IMR-90 (cell line): ENCODE data around the gene COL18A1. TPM values are rescaled to one million over a fixed set of nuclear protein-coding genes. Genes with fewer than 3 reads are reported as not detected.

Experiments used
- ATAC-seq: fragments of 200-7000 bp; cut with Tn5 transposase; 2 replicates; pipeline ENCODE4 v1.9.1; 2020; ENCODE audit warnings: low read depth, mild to moderate bottlenecking, moderate library complexity
- BruUV-seq: library from RNA; stranded (reverse); fragments of 400-500 nt; replicated peaks from 2 replicates; lab custom pipeline; 2021; lab: Mats Ljungman, UMichigan
- CTCF ChIA-PET: fragments of 300-600 bp; formaldehyde crosslinking; extraction: SDS; loops from one replicate; lab custom pipeline; 2021; ENCODE audit warnings: antibody characterized with exemption; lab: Yijun Ruan, JAX
- POLR2A ChIA-PET: fragments of 300-600 bp; sonication (Branson Sonifier 250); formaldehyde crosslinking; loops from one replicate; lab custom pipeline; 2022; ENCODE audit warnings: antibody characterized with exemption; ENCODE audit not compliant: unreplicated experiment; lab: Charles Lee
- DNase-seq: peaks from one replicate; pipeline ENCODE4 v3.0.0; 2013
- H2AFZ ChIP-seq: replicated peaks from 2 replicates; pipeline ENCODE3; 2013; ENCODE audit warnings: low read length, mild to moderate bottlenecking; ENCODE audit not compliant: poor library complexity
- H2AK5ac ChIP-seq: 2 replicates; pipeline ENCODE4 v1.6.1; 2013; ENCODE audit warnings: low read depth, low read length, inconsistent platforms
- H2AK9ac ChIP-seq: replicated peaks from 2 replicates; pipeline ENCODE3; 2013; ENCODE audit warnings: mild to moderate bottlenecking, low read depth, low read length, moderate library complexity; ENCODE audit not compliant: poor library complexity
- H2BK120ac ChIP-seq: 2 replicates; pipeline ENCODE4 v1.6.1; 2013; ENCODE audit warnings: low read depth, low read length, inconsistent platforms
- H2BK15ac ChIP-seq: 3 replicates; pipeline ENCODE4 v1.6.1; 2013; ENCODE audit warnings: low read depth, low read length, inconsistent platforms
- H2BK20ac ChIP-seq: 2 replicates; pipeline ENCODE4 v1.6.1; 2013; ENCODE audit warnings: low read depth, mild to moderate bottlenecking, inconsistent platforms, low read length, moderate library complexity
- H2BK5ac ChIP-seq: 2 replicates; pipeline ENCODE4 v1.6.1; 2013; ENCODE audit warnings: mild to moderate bottlenecking, low read depth, low read length, inconsistent platforms; ENCODE audit not compliant: poor library complexity, severe bottlenecking
- H3K14ac ChIP-seq: replicated peaks from 2 replicates; pipeline ENCODE4 v1.6.1; 2013; ENCODE audit warnings: low read depth, low read length, inconsistent platforms
- H3K18ac ChIP-seq: 2 replicates; pipeline ENCODE4 v1.6.1; 2013; ENCODE audit warnings: low read depth, low read length, control low read depth
- H3K23ac ChIP-seq: 2 replicates; pipeline ENCODE4 v1.6.1; 2013; ENCODE audit warnings: low read depth, low read length, inconsistent platforms
- H3K27ac ChIP-seq: 2 replicates; pipeline ENCODE4 v1.5.1; 2013; ENCODE audit warnings: mild to moderate bottlenecking, control low read depth, low read length; ENCODE audit not compliant: insufficient read depth
- H3K27me3 ChIP-seq: 2 replicates; pipeline ENCODE4 v1.6.1; 2013; ENCODE audit warnings: low read length; ENCODE audit not compliant: control insufficient read depth, insufficient read depth
- H3K36me3 ChIP-seq: 2 replicates; pipeline ENCODE4 v1.6.1; 2013; ENCODE audit warnings: low read length, mixed read lengths; ENCODE audit not compliant: control insufficient read depth, insufficient read depth
- H3K4ac ChIP-seq: 2 replicates; pipeline ENCODE4 v1.6.1; 2013; ENCODE audit warnings: low read depth, low read length, inconsistent platforms
- H3K4me1 ChIP-seq: 2 replicates; pipeline ENCODE4 v1.6.1; 2013; ENCODE audit warnings: low read length, mixed read lengths; ENCODE audit not compliant: control insufficient read depth, insufficient read depth
- H3K4me2 ChIP-seq: 2 replicates; pipeline ENCODE4 v1.6.1; 2013; ENCODE audit warnings: low read depth, mild to moderate bottlenecking, control low read depth, low read length, moderate library complexity
- H3K4me3 ChIP-seq: 2 replicates; pipeline ENCODE4 v1.5.1; 2013; ENCODE audit warnings: low read depth, mild to moderate bottlenecking, control low read depth, low read length, moderate library complexity; ENCODE audit not compliant: insufficient read depth
- H3K56ac ChIP-seq: 2 replicates; pipeline ENCODE4 v1.6.1; 2013; ENCODE audit warnings: low read length, inconsistent platforms; ENCODE audit not compliant: insufficient read depth; ENCODE audit errors: extremely low read depth
- H3K79me1 ChIP-seq, 2 experiments: 2 replicates each; pipeline ENCODE4 v1.6.1; 2013; ENCODE audit warnings: low read length in 2 of 2, inconsistent platforms in 1 of 2, low read depth in 1 of 2
- H3K9ac ChIP-seq: 2 replicates; pipeline ENCODE4 v1.6.1; 2013; ENCODE audit warnings: low read depth, low read length, control low read depth
- H3K9me1 ChIP-seq: 2 replicates; pipeline ENCODE4 v1.6.1; 2013; ENCODE audit warnings: low read length, inconsistent platforms; ENCODE audit not compliant: insufficient read depth
- H3K9me3 ChIP-seq: 2 replicates; pipeline ENCODE4 v1.6.1; 2013; ENCODE audit warnings: low read length; ENCODE audit not compliant: control insufficient read depth, insufficient read depth
- H4K20me1 ChIP-seq: 2 replicates; pipeline ENCODE4 v1.6.1; 2013; ENCODE audit warnings: low read length, inconsistent platforms; ENCODE audit not compliant: insufficient read depth
- H4K5ac ChIP-seq: 2 replicates; pipeline ENCODE4 v1.6.1; 2013; ENCODE audit warnings: mild to moderate bottlenecking, low read depth, low read length, control low read depth
- H4K8ac ChIP-seq, 2 experiments: 2 replicates each; pipeline ENCODE4 v1.6.1; 2013; ENCODE audit warnings: low read depth in 2 of 2, low read length in 2 of 2, control low read depth in 1 of 2, inconsistent platforms in 1 of 2
- H4K91ac ChIP-seq: 2 replicates; pipeline ENCODE4 v1.6.1; 2013; ENCODE audit warnings: low read depth, low read length, inconsistent platforms; ENCODE audit not compliant: insufficient read depth
- BHLHE40 ChIP-seq: fragments of 150-350 bp; IDR thresholded peaks from 2 replicates; pipeline ENCODE4 v1.6.1; 2016; ENCODE audit warnings: mild to moderate bottlenecking, low read depth, low read length
- CEBPB ChIP-seq: IDR thresholded peaks from 2 replicates; pipeline ENCODE4 v1.6.1; 2012; ENCODE audit warnings: low read depth, low read length, improper control_type of control experiment
- CHD1 ChIP-seq: IDR thresholded peaks from 2 replicates; pipeline ENCODE4 v1.6.1; 2012; ENCODE audit warnings: low read depth, low read length, improper control_type of control experiment
- ELK1 ChIP-seq: fragments of 150-350 bp; IDR thresholded peaks from 2 replicates; pipeline ENCODE4 v1.6.1; 2016; ENCODE audit warnings: low read depth, mild to moderate bottlenecking, low read length, moderate library complexity, borderline replicate concordance
- FOS ChIP-seq: fragments of 150-350 bp; IDR thresholded peaks from 2 replicates; pipeline ENCODE4 v1.6.1; 2016; ENCODE audit warnings: low read depth, low read length
- MAFK ChIP-seq: IDR thresholded peaks from 2 replicates; pipeline ENCODE4 v1.6.1; 2012; ENCODE audit warnings: low read depth, low read length, improper control_type of control experiment
- MAZ ChIP-seq: IDR thresholded peaks from 2 replicates; pipeline ENCODE4 v1.6.1; 2012; ENCODE audit warnings: low read depth, mild to moderate bottlenecking, low read length, improper control_type of control experiment, moderate library complexity, borderline replicate concordance
- MXI1 ChIP-seq: IDR thresholded peaks from 2 replicates; pipeline ENCODE4 v1.6.1; 2012; ENCODE audit warnings: low read depth, mild to moderate bottlenecking, low read length, moderate library complexity, borderline replicate concordance
- NFE2L2 ChIP-seq: fragments of 150-350 bp; IDR thresholded peaks from 2 replicates; pipeline ENCODE4 v1.6.1; 2016; ENCODE audit warnings: low read depth, mild to moderate bottlenecking, low read length
- POLR2A ChIP-seq: IDR thresholded peaks from 2 replicates; pipeline ENCODE4 v1.6.1; 2012; ENCODE audit warnings: mild to moderate bottlenecking, low read depth, low read length
- RAD21 ChIP-seq: IDR thresholded peaks from 2 replicates; pipeline ENCODE4 v1.6.1; 2012; ENCODE audit warnings: low read length, improper control_type of control experiment
- RCOR1 ChIP-seq: IDR thresholded peaks from 2 replicates; pipeline ENCODE4 v1.6.1; 2012; ENCODE audit warnings: mild to moderate bottlenecking, low read length, improper control_type of control experiment; ENCODE audit not compliant: insufficient replicate concordance
- RFX5 ChIP-seq: IDR thresholded peaks from 2 replicates; pipeline ENCODE4 v1.8.0; 2012; ENCODE audit warnings: low read depth, mild to moderate bottlenecking, low read length, moderate library complexity
- SMC3 ChIP-seq: fragments of 150-350 bp; IDR thresholded peaks from 2 replicates; pipeline ENCODE4 v1.6.1; 2016; ENCODE audit warnings: low read depth, mild to moderate bottlenecking, antibody characterized with exemption, low read length, moderate library complexity
- USF2 ChIP-seq: fragments of 150-350 bp; IDR thresholded peaks from 2 replicates; pipeline ENCODE4 v1.6.1; 2017; ENCODE audit warnings: mild to moderate bottlenecking, antibody characterized with exemption, low read length, low read depth
- WGBS, 2 experiments: methylation state at CpG; one replicate each; pipeline versions ENCODE4 v1.1.5 to v1.1.7; 2013; ENCODE audit warnings: missing lambda C conversion rate in 2 of 2; ENCODE audit not compliant: insufficient read length in 1 of 2; ENCODE audit errors: extremely low coverage in 2 of 2; 5-methylcytosine and 5-hydroxymethylcytosine counted together
- dilution Hi-C: fragments of 300-500 bp; cut with HindIII; formaldehyde crosslinking; loops from one replicate; pipeline ENCODE4 v1.14.3; 2018; ENCODE audit warnings: low sequenced_read_pairs; ENCODE audit not compliant: unreplicated experiment
- in situ Hi-C: fragments of 300-500 bp; cut with MboI; formaldehyde crosslinking; loops from 3 replicates; pipeline ENCODE4 v1.14.3; 2019; ENCODE audit warnings: low sequenced_read_pairs, inconsistent platforms, mixed read lengths
- intact Hi-C: fragments of 100-400 bp; cut with micrococcal nuclease; formaldehyde crosslinking; loops from 2 replicates; pipeline ENCODE4 v1.10.0; 2022
- polyA plus RNA-seq, 3 experiments: library from polyadenylated mRNA; depleted of rRNA; stranded (reverse); fragments of >200 nt; gene quantifications; 2 replicates each; pipeline ENCODE4 v1.2.3, GENCODE V29; 2012; ENCODE audit warnings: low replicate concordance in 1 of 3
- total RNA-seq: library from RNA; depleted of rRNA; stranded (reverse); fragments of >200 nt; gene quantifications from 2 replicates; pipeline ENCODE4 v1.2.3, GENCODE V29; 2012

Gene COL18A1
- total and polyA plus RNA-seq, 2 of the 4 experiments (the other 2 are of a cell fraction) = 4.3 to 46.7 TPM

GRCh38 chr21:45371655-45372054 lies 33.3 kb upstream of the COL18A1 start:
- BruUV-seq = no TSS peak
- no peaks in the 10 kb centered on the region for H3K27me3 ChIP-seq
- peak overlapping the region; percentile 74 for H2AK5ac ChIP-seq
- H3K27ac ChIP-seq = no peak overlapping the region
- peak overlapping the region; percentile 46; the same call in 1 of the 2 replicates for H2BK120ac ChIP-seq
- H3K18ac ChIP-seq = no peak overlapping the region
- no peak overlapping the region for H4K91ac ChIP-seq
- in situ Hi-C loops = no loop called here
- H3K9me3 ChIP-seq = peaks cover 4% of the 10 kb centered on the region
- peaks cover 13% of the 10 kb centered on the region for H3K9me1 ChIP-seq
- no peak overlapping the region for H2AK9ac ChIP-seq
- no peak overlapping the region for H3K4me3 ChIP-seq
- H3K9ac ChIP-seq = no peak overlapping the region
- DNase-seq = no peak
- H2BK20ac ChIP-seq = peak overlapping the region; percentile 33; the same call in 1 of the 2 replicates
- intact Hi-C loops = no loop called here
- H3K14ac ChIP-seq = no peak overlapping the region
- dilution Hi-C loops = no loop called here
- H3K23ac ChIP-seq = no peak overlapping the region
- no peak overlapping the region for H2BK15ac ChIP-seq
- no peak overlapping the region for H4K8ac ChIP-seq
- CTCF ChIA-PET = no interaction called here
- H2AFZ ChIP-seq = no peak overlapping the region
- WGBS, 2 experiments = no CpG with 5 or more reads among the region's 5 CpGs
- ATAC-seq = no peak
- POLR2A ChIA-PET = no interaction called here
- H3K4me1 ChIP-seq = peaks cover 13% of the 10 kb centered on the region
- H3K4ac ChIP-seq = peak overlapping the region; percentile 15
- H3K36me3 ChIP-seq = no peaks in the 10 kb centered on the region
- H3K79me1 ChIP-seq = peaks cover 0 to 8% of the 10 kb centered on the region in 2 experiments; a peak in 1 of 4 replicates
- H4K20me1 ChIP-seq = no peaks in the 10 kb centered on the region
- H2BK5ac ChIP-seq = no peak overlapping the region
- no peak overlapping the region for H3K4me2 ChIP-seq
- H3K56ac ChIP-seq = no peak overlapping the region
- TF ChIP-seq NFE2L2 = no peak
- no peak for TF ChIP-seq SMC3
- no peak for TF ChIP-seq RCOR1
- no peak for TF ChIP-seq RFX5
- no peak for TF ChIP-seq FOS
- no peak for TF ChIP-seq ELK1
- TF ChIP-seq RAD21 = no peak
- TF ChIP-seq MXI1 = no peak
- no peak for TF ChIP-seq POLR2A
- TF ChIP-seq MAFK = no peak
- TF ChIP-seq BHLHE40 = no peak
- no peak for TF ChIP-seq USF2
- TF ChIP-seq CHD1 = no peak
- TF ChIP-seq MAZ = no peak
- TF ChIP-seq CEBPB = no peak
- no peak overlapping the region for H4K5ac ChIP-seq
